GM21529 (cell line): ENCODE measurements around the gene TIAM1.

Source experiments
- ATAC-seq: cut with Tn5 transposase; IDR thresholded peaks from one replicate; pipeline ENCODE4 v1.9.1; 2021; ENCODE audit not compliant: unreplicated experiment

Gene TIAM1

GRCh38 chr21:31335957-31336738, 7.9 kb downstream of the TIAM1 start:
- no peak for ATAC-seq

GRCh38 chr21:31334648-31335121, 9.4 kb downstream of the TIAM1 start:
- ATAC-seq: no peak

DNA sequence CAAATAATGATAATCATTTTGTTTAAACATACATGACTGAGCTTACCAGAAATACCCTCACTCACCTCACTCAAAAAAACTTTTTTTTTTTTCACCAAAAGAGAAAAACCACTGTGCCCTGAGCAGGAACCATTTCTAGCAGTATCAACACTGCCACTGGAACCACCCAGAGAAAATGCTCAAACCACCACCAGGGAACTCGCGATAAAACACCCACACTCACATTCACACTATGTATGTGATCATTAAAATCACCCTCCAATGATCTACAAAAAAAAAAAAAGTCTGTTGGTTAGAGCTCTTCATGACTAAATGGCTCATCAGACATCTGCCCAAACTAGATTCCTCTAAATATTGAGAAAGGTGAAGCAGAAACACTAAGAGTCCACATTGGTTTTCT, 11.5 kb downstream of the TIAM1 start:
- ATAC-seq: no peak

GRCh38 chr21:31331231-31331630, 12.8 kb downstream of the TIAM1 start:
- ATAC-seq: no peak

DNA sequence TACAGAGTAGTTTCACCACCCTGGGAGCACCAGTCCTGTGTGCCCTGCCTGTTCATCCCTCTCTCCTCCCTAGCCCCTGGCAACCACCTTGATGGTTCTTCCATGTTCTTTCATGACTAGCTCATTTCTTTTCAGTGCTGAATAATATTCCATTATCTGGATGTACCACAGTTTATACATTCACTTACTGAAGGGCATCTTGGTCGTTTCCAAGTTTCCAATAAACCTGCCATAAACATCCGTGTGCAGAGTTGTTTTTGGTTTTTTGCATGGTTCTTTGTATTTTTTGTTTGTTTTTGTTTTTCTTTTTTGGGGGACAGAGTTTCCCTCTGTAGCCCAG, 13.9 kb downstream of the TIAM1 start:
- ATAC-seq: no peak

DNA sequence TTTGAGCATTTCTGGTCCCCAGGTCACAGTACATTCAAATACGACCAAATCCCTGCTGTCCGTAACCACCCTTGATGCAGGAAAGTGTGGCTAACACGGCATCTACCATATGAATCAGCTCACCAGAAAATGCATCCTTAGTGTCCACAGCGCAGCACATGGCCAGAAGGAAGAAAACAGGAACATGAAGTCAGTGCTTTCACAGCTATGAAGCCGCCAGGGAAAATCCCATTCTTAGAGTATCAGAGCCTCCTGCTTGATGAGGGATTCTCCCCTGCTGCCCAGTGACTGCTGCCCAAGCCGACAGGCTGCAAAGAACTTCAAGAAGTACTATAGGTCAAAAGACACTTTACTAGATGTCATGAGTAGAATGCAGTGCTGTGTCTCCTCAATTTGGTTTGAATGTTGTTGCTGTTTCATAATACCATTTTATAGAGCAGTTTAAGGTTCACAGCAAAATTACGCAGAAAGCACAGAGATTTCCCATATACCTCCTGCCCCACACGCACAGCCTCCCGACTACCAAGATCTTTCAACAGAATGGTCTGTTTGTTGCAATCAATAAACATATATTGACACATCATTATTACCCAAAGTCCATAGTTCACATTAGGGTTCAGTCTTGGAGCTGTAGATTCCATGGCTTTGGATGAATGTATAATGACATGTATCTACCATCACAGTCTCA, 14.5 kb downstream of the TIAM1 start:
- ATAC-seq: no peak

- ATAC-seq: peak; percentile 95
These were observed 17.4 kb downstream of the TIAM1 start for GRCh38 chr21:31326522-31327242.

- no peak for ATAC-seq
These were observed 25.1 kb downstream of the TIAM1 start for GRCh38 chr21:31318971-31319370.

DNA sequence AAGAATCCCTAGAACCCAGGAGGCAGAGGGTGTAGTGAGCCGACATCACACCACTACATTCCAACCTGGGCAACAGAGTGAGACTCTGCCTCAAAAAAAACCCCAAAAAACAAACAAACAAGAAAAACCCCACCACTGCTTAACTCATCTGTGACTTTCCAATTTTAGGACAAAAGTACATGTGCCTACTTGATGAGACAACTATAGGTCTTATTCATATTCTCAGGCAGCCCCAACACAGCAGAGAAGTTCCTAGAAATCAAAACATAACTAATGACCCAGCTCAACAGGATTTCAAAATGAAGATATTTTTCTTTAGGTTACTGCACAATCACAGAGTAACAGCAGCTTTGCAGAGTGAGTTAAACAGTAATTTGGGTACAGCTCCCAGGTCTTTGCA, 26.4 kb downstream of the TIAM1 start:
- ATAC-seq: no peak

DNA sequence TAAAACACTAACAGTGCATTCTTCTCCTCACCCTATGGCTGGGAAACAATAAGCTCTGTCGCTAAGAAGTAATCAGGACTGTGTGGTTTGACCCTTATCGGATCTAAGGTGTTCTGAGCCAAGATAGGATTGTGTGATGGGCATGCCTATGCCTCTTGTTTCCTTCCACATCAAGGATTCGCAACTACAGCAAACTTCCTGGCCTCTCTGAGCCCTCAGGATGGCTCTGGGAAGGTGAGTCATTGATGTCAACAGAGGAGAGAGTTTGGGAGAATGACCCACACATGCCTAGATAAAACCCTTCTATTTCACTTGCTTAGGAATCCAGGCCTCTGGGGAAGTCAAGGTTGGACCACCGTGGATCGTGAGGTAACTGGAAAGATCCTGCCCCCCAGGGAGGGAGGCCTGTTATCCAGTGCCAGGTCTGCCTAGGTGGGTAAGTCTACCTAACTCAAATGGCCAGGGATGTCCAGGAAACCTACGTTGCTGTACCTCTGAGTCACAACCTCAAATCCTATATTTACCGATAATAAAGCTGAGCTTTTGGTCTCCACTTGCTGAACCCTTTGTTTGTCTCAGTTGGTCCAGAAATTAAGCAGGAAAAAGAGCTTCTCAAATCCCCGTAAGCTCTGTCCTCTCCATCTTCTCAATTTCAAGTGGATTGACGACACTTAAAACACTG, 27.4 kb downstream of the TIAM1 start:
- ATAC-seq: no peak

DNA sequence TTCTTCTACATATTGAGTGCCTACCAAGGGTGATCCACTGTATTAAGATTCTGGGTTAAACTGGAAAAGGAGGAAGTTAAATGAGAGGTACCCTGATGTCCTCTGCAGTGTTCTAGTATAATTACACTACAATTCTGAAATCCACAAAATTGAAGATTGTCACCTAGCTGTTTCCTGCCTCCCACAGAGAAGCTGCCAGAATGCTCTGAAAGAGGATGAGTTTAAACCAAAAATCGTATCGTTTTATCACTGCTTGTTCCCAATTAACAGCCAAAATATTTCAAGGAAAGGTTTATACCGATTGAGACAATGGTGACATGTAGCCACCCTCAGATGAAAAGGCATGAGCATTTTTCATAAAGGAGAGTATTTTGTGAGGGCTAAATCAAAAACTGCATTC, 28.0 kb downstream of the TIAM1 start:
- no peak for ATAC-seq

- no peak for ATAC-seq
These were observed 33.3 kb downstream of the TIAM1 start for GRCh38 chr21:31310750-31311149.

GRCh38 chr21:31308584-31308983, 35.5 kb downstream of the TIAM1 start:
- ATAC-seq: no peak

GRCh38 chr21:31305888-31306287, 38.2 kb downstream of the TIAM1 start:
- ATAC-seq: no peak

GRCh38 chr21:31299291-31300147, 44.5 kb downstream of the TIAM1 start:
- peak; percentile 79 for ATAC-seq

GRCh38 chr21:31298618-31299269, 45.3 kb downstream of the TIAM1 start:
- ATAC-seq: peak; percentile 36

DNA sequence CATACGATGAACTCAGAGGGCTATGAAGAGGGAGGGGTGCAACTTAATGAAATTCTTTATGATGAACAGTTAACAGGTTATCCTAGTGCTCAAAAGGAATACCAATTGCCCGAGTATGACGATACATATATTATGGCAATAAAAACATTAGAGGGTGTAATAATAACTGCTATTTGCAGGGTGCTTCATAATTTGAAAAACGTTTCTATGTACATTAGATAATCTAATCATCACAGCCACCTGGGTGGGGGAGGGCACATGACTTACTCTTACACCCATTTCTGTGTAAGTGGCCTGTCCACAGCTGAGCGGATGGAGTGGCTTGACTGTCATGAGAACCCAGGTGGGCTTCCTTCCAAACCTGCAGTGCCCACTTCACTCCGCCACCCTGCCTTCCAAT, 46.3 kb downstream of the TIAM1 start:
- ATAC-seq: no peak

GRCh38 chr21:31295676-31296075, 48.4 kb downstream of the TIAM1 start:
- ATAC-seq: no peak

DNA sequence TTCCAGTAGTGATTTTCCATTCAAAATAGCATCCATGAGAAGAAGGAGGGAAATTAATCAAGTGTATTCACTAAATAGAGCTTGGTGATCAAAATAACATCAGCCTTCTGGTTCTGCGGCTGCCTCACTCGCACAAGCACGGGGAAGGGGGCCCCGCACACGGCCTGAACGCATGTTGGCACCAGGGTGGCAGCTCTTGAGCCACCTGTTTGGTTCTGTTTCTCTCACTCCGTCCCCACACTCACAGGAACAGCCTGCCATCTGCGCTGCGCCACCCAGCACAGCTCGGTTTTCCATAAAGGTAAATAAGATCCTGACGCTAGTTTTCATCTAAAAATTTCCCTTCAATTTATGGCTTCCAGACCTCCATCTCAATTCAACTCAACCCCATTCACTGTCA, 49.4 kb downstream of the TIAM1 start:
- ATAC-seq: no peak

DNA sequence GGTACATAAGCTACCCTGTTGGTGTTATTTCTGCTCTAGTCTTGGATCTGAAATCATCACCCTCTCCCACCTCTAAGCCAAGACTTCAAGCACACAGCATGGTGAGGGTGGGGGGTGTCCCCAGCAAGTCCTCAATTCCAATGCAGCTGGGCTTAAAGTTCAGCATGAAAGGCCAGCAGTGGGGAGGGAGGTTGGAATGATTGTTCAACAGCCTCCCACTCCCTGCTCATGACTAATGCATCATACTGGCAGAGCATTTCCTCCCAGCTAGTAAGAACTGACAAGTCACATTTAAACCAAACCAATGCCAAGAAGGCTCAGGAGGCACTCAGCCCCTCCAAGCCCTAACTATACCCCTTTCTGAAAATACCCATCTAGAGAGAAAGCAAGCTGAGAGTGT, 50.1 kb downstream of the TIAM1 start:
- ATAC-seq: no peak
